GM12878 (cell line): ENCODE results near the gene TATDN2. TPM values are rescaled to one million over a fixed set of nuclear protein-coding genes. Genes with fewer than 3 reads are reported as not detected.

Experiments
- ATAC-seq: fragments of 200-7000 bp; cut with Tn5 transposase; 3 replicates; pipeline ENCODE4 v1.9.1; 2020; ENCODE audit warnings: mild to moderate bottlenecking, moderate library complexity
- BruUV-seq: library from RNA; stranded (reverse); fragments of 400-500 nt; replicated peaks from 2 replicates; lab custom pipeline; 2021; lab: Mats Ljungman, UMichigan
- CTCF ChIA-PET: fragments of 300-600 bp; sonication (Branson Sonifier 250); formaldehyde crosslinking; extraction: SDS; loops from one replicate; lab custom pipeline; 2021; ENCODE audit warnings: inconsistent platforms; lab: Yijun Ruan, JAX
- POLR2A ChIA-PET: fragments of 350-600 bp; formaldehyde crosslinking; extraction: SDS; loops from one replicate; lab custom pipeline; 2021; ENCODE audit warnings: inconsistent platforms; lab: Charles Lee
- RAD21 ChIA-PET: fragments of 300-600 bp; sonication (Branson Sonifier 250); formaldehyde crosslinking; loops from one replicate; lab custom pipeline; 2023; ENCODE audit warnings: antibody characterized with exemption; ENCODE audit not compliant: unreplicated experiment; lab: Charles Lee
- SMC1A ChIA-PET: fragments of 300-600 bp; sonication (Branson Sonifier 250); formaldehyde crosslinking; loops from one replicate; lab custom pipeline; 2023; ENCODE audit not compliant: unreplicated experiment, uncharacterized antibody; lab: Charles Lee
- DNase-seq: peaks from one replicate; pipeline ENCODE4 v3.0.0-alpha.2; 2011; ENCODE audit warnings: low read depth, low spot score
- FAIRE-seq: peaks from 3 replicates; lab custom pipeline; 2011; peaks lifted over from hg19 to GRCh38; lab: Jason Lieb, UNC
- H2AFZ ChIP-seq: 2 replicates; pipeline ENCODE4 v1.6.0; 2011; ENCODE audit warnings: low read depth, low read length, control low read depth; ENCODE audit not compliant: control insufficient read depth
- H3K27ac ChIP-seq: 2 replicates; pipeline ENCODE4 v1.5.1; 2011; ENCODE audit warnings: control low read depth; ENCODE audit not compliant: control insufficient read depth, insufficient read depth
- H3K27me3 ChIP-seq, 2 experiments: replicated peaks in 1 of 2; 2 replicates each; pipeline versions ENCODE4 v1.6.0 to v1.6.1; 2011; ENCODE audit warnings: low read length in 1 of 2; ENCODE audit not compliant: control insufficient read depth in 2 of 2, insufficient read depth in 2 of 2
- H3K36me3 ChIP-seq, 2 experiments: 2 replicates each; pipeline ENCODE4 v1.5.1; 2011; ENCODE audit warnings: low read length in 1 of 2; ENCODE audit not compliant: control insufficient read depth in 2 of 2, insufficient read depth in 2 of 2
- H3K4me1 ChIP-seq: 2 replicates; pipeline ENCODE4 v1.6.1; 2011; ENCODE audit warnings: mild to moderate bottlenecking, low read length, moderate library complexity, mixed read lengths; ENCODE audit not compliant: control insufficient read depth, insufficient read depth
- H3K4me2 ChIP-seq: 2 replicates; pipeline ENCODE4 v1.6.0; 2011; ENCODE audit warnings: control low read depth; ENCODE audit not compliant: control insufficient read depth, insufficient read depth
- H3K4me3 ChIP-seq: fragments of 200-600 bp; sonication (generic); 2 replicates; pipeline ENCODE4 v1.5.1; 2016
- H3K79me2 ChIP-seq: 2 replicates; pipeline ENCODE4 v1.6.0; 2011; ENCODE audit warnings: low read length; ENCODE audit not compliant: control insufficient read depth, insufficient read depth
- H3K9ac ChIP-seq: 2 replicates; pipeline ENCODE4 v1.8.0; 2011; ENCODE audit warnings: low read length, control low read depth, mixed read lengths; ENCODE audit not compliant: control insufficient read depth, insufficient read depth
- H3K9me3 ChIP-seq: replicated peaks from 3 replicates; pipeline ENCODE4 v1.5.1; 2011; ENCODE audit warnings: mild to moderate bottlenecking, low read length; ENCODE audit not compliant: control insufficient read depth, insufficient read depth
- H4K20me1 ChIP-seq: 2 replicates; pipeline ENCODE4 v1.6.0; 2011; ENCODE audit not compliant: control insufficient read depth, insufficient read depth
- ASH2L ChIP-seq: fragments of 300-600, 200-600 bp; sonication (generic); IDR thresholded peaks from 2 replicates; pipeline ENCODE4 v1.6.1; 2017; ENCODE audit warnings: low read depth, mild to moderate bottlenecking, borderline replicate concordance
- CHD4 ChIP-seq: fragments of 200-600 bp; sonication (generic); IDR thresholded peaks from 2 replicates; pipeline ENCODE4 v1.6.1; 2016; ENCODE audit warnings: mild to moderate bottlenecking
- CREM ChIP-seq: IDR thresholded peaks from 2 replicates; pipeline ENCODE4 v1.6.1; 2014; ENCODE audit warnings: antibody characterized with exemption, low read depth
- IRF3 ChIP-seq: fragments of 450-650 bp; IDR thresholded peaks from 2 replicates; pipeline ENCODE4 v1.6.1; 2014; ENCODE audit warnings: mild to moderate bottlenecking
- JUNB ChIP-seq: IDR thresholded peaks from 2 replicates; pipeline ENCODE4 v1.6.1; 2016; ENCODE audit warnings: antibody characterized with exemption, mild to moderate bottlenecking
- PBX3 ChIP-seq: IDR thresholded peaks from 2 replicates; pipeline ENCODE4 v1.6.1; 2011; ENCODE audit warnings: mild to moderate bottlenecking, low read depth, low read length, moderate library complexity; ENCODE audit not compliant: insufficient replicate concordance
- POU2F2 ChIP-seq: IDR thresholded peaks from 3 replicates; pipeline ENCODE4 v1.6.1; 2011; ENCODE audit warnings: low read depth, mild to moderate bottlenecking, low read length, borderline replicate concordance
- RAD21 ChIP-seq: IDR thresholded peaks from 2 replicates; pipeline ENCODE4 v1.6.1; 2011; ENCODE audit warnings: mild to moderate bottlenecking, low read depth, low read length, moderate library complexity; ENCODE audit not compliant: insufficient read depth
- TAF1 ChIP-seq: IDR thresholded peaks from 2 replicates; pipeline ENCODE4 v1.6.1; 2011; ENCODE audit warnings: mild to moderate bottlenecking, low read depth, low read length, borderline replicate concordance
- TARDBP ChIP-seq: IDR thresholded peaks from 2 replicates; pipeline ENCODE4 v1.6.1; 2016; ENCODE audit warnings: borderline replicate concordance
- whole genome bisulfite sequencing: methylation state at CpG from one replicate; pipeline ENCODE4 v1.1.6; 2016; ENCODE audit warnings: low lambda C conversion rate; ENCODE audit not compliant: insufficient replicate concordance, insufficient coverage; ENCODE audit errors: missing lambda C conversion rate; 5-methylcytosine and 5-hydroxymethylcytosine counted together
- in situ Hi-C: fragments of 300-500 bp; cut with MboI; formaldehyde crosslinking; loops from 9 replicates; pipeline ENCODE4 v1.14.3; 2018; ENCODE audit warnings: mixed read lengths
- intact Hi-C: fragments of 100-400 bp; cut with micrococcal nuclease; formaldehyde crosslinking; loops from one replicate; pipeline ENCODE4 v1.14.2; 2022; ENCODE audit not compliant: unreplicated experiment
- polyA plus RNA-seq, 11 experiments: library from polyadenylated mRNA; depleted of rRNA in 4 of 11; unstranded in 6 of 11; stranded (reverse) in 5 of 11; fragments of >200 nt; fragmentation: Nextera tagmentation in 4 of 11; fragmentation: Illumina TruSeq in 1 of 11; extraction: Ambion mirVana in 4 of 11; extraction: Trizol in 1 of 11; gene quantifications; 1 replicate in 1 of 11; 2 replicates in 10 of 11; pipeline versions ENCODE4 v1.2.1 to v1.2.3, GENCODE V29; 2011 to 2016; ENCODE audit warnings: inconsistent platforms in 2 of 11, missing spikeins in 2 of 11, low read depth in 1 of 11
- total RNA-seq, 4 experiments: library from RNA; depleted of rRNA in 3 of 4; stranded (reverse); fragments of >200 nt in 3 of 4; fragmentation: Illumina TruSeq in 1 of 4; extraction: Trizol in 1 of 4; gene quantifications; 2 replicates each; pipeline versions ENCODE4 v1.2.1 to v1.2.3, GENCODE V29; 2013 to 2021

The TATDN2 gene
- total and polyA plus RNA-seq, 10 of the 15 experiments (the other 5 are each of a cell fraction or from before 2014, with no cell fraction given) = 4.2 to 36.5 (median 15.8) TPM

- no TSS peak for BruUV-seq
- Histone ChIP-seq H3K4me3 (no peak overlapping the region), H3K9ac (no peak overlapping the region), H2AFZ (no peak overlapping the region), H3K4me2 (no peak overlapping the region), H3K36me3 (peaks cover 21 to 48% of the 10 kb centered on the region in 2 experiments), H3K79me2 (no peaks in the 10 kb centered on the region), H3K27me3 (no peaks in the 10 kb centered on the region), H3K9me3 (no peaks in the 10 kb centered on the region), H3K27ac (no peak overlapping the region), H4K20me1 (no peaks in the 10 kb centered on the region), H3K4me1 (no peaks in the 10 kb centered on the region)
- DNase-seq (no peak), ATAC-seq (no peak), FAIRE-seq (no peak)
- ChIA-PET POLR2A (no interaction called here), RAD21 (no interaction called here), CTCF (no interaction called here), SMC1A (interaction anchor here (1.5 kb wide), 1 partner anchor 31 kb away, joined by 3 read pairs; no protein-coding TSS in a partner anchor)
- in situ Hi-C loops = no loop called here
- intact Hi-C loops = no loop called here
- TF ChIP-seq PBX3 (no peak), POU2F2 (no peak), CREM (no peak), CHD4 (no peak), RAD21 (no peak), ASH2L (no peak), TARDBP (no peak), JUNB (no peak), TAF1 (no peak), IRF3 (no peak)
- 95% methylated on average over 4 of the region's 4 CpGs for WGBS
Observed at GRCh38 chr3:10305331-10305902, 57.2 kb downstream of the TATDN2 start.
